Keratinocyte (primary cell): Measurements from ENCODE around the gene FOXK1.

Experiments
- EZH2 ChIP-seq: IDR thresholded peaks from one replicate; pipeline ENCODE4 v1.6.1; 2012; ENCODE audit warnings: inconsistent platforms, mild to moderate bottlenecking, low read length, moderate library complexity
- TF ChIP-seq, protein P1 (sequence below), 3 experiments: IDR thresholded peaks in 1 of 3; conservative IDR thresholded peaks in 1 of 3; optimal IDR thresholded peaks in 1 of 3; 2 replicates in 2 of 3; 3 replicates in 1 of 3; pipeline versions ENCODE3 to v1.5.1; 2011; ENCODE audit warnings: low read length in 3 of 3, mild to moderate bottlenecking in 3 of 3, moderate library complexity in 2 of 3, control low read depth in 1 of 3, inconsistent platforms in 1 of 3; ENCODE audit not compliant: insufficient read depth in 2 of 3; ENCODE audit errors: extremely low read depth in 1 of 3

DNA sequence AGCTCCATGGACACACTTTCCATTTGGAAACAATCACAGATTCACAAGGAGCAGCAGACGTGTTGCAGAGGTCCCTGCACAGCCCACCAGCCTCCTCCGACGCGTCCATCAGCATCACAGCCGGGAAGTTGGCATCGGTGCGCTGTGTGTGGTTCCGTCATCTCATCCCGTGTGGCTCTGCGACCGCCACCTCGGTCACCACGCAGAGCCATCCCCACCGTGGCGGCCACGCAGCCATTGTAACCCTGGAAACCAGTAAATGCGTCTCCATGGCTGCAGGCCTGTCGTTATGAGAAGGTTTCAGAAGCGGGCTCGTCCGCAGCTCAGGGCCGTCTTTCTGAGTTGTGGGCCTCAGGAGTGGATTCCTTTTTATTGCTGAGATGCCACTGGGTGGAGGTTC, 36.0 kb downstream of the FOXK1 start:
- TF ChIP-seq, protein P1, sequence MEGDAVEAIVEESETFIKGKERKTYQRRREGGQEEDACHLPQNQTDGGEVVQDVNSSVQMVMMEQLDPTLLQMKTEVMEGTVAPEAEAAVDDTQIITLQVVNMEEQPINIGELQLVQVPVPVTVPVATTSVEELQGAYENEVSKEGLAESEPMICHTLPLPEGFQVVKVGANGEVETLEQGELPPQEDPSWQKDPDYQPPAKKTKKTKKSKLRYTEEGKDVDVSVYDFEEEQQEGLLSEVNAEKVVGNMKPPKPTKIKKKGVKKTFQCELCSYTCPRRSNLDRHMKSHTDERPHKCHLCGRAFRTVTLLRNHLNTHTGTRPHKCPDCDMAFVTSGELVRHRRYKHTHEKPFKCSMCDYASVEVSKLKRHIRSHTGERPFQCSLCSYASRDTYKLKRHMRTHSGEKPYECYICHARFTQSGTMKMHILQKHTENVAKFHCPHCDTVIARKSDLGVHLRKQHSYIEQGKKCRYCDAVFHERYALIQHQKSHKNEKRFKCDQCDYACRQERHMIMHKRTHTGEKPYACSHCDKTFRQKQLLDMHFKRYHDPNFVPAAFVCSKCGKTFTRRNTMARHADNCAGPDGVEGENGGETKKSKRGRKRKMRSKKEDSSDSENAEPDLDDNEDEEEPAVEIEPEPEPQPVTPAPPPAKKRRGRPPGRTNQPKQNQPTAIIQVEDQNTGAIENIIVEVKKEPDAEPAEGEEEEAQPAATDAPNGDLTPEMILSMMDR (optimal IDR thresholded peaks at IDR 0.05 in 1 of 3, IDR thresholded peaks at IDR 0.05 in 1 of 3, conservative IDR thresholded peaks at IDR 0.05 in 1 of 3; ENCODE audit: extremely low read depth in 1 of 3, insufficient read depth in 2 of 3, low read length in 3 of 3): no peak
- TF ChIP-seq EZH2: no peak
